GM12892 (cell line): Measurements from ENCODE around the gene DYNC1I1.

Experiments
- DNase-seq: peaks from one replicate; pipeline ENCODE4 v3.0.0; 2011; ENCODE audit not compliant: insufficient read length
- FAIRE-seq: peaks from 2 replicates; lab custom pipeline; 2011; peaks lifted over from hg19 to GRCh38; lab: Jason Lieb, UNC
- POLR2A ChIP-seq: IDR thresholded peaks from 2 replicates; pipeline ENCODE4 v1.6.1; 2011; ENCODE audit warnings: low read depth, low read length, control low read depth
- POLR2AphosphoS5 ChIP-seq: IDR thresholded peaks from 2 replicates; pipeline ENCODE4 v1.6.1; 2011; ENCODE audit warnings: low read depth, low read length, control low read depth
- TAF1 ChIP-seq: IDR thresholded peaks from 2 replicates; pipeline ENCODE4 v1.6.1; 2011; ENCODE audit warnings: low read depth, mild to moderate bottlenecking, control low read depth, low read length, borderline replicate concordance

The DYNC1I1 gene

DNA sequence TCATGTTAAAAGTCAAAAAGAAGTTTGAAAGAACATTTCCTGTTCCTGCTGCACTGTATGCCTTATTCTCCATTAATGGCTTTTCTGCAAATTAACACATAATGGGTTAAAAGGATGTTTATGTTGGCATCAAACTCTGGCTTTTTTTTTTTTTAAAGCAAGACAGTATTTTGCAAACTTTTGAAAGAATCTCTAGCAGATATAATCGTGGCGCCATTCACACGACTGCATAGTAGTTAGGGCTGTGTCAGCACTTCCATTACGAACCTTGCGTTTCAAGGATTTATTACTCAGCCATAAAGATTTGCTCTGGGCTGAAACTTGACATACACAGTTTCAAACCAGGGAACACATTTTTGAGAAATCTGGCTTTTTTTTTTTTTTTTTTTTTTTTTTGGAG is 207.8 kb downstream of the DYNC1I1 start:
- no peak for DNase-seq

DNA sequence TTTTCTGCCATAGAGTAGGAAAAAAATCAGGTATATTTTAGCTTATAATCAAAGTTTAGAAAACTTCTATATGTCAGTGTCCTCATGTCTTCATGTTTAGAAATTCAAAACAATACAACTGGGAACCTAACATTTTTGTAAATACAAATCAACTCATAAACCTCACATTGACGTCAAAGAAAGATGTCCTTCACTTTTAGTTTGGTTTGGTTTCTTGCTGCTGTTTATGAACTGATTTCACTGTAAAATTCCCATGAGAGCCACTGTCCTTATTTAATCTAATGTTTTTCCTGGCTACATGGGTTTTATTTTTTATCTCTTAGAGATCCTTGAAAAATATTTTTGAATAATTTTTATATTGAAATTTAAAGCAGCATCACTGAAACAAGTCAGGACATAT is 208.4 kb downstream of the DYNC1I1 start:
- TF ChIP-seq POLR2A (no peak), POLR2AphosphoS5 (no peak), TAF1 (no peak)
- no peak for FAIRE-seq
- DNase-seq, result no peak

More for the DNA sequence above, 207.8 kb downstream of the DYNC1I1 start:
- FAIRE-seq, result no peak
- TF ChIP-seq POLR2AphosphoS5 (no peak), TAF1 (no peak), POLR2A (no peak)

DNA sequence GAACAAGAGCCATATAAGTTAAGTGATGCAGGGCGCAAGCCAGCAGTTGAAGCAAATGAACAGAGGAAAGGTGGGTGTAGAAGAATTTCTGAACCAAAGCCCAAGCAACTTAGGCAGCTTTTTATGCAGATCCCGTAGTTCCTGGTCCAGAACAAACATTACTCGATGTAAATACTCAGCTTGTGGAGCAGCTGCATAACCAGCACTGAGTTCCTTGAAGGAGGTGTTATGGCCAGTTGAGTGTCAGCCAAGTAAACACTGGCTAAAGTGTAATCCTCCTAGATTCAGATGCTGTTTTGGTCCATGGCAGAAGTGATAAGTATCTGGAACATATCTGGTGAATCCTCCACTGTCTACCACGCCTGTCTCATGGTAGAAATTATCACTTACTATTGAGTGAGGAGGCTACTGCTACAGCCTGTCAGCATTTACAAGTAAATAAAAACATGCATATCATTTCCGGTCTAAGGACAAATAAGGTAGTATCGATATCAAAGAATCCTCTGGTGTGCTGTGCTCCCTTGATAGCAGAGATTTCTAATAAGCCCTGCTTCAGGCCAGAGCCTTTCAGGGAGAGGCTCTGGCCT is 213.9 kb downstream of the DYNC1I1 start:
- DNase-seq, result no peak
- no peak for FAIRE-seq
- TF ChIP-seq POLR2AphosphoS5, result no peak
- TF ChIP-seq TAF1, result no peak
- no peak for TF ChIP-seq POLR2A

DNA sequence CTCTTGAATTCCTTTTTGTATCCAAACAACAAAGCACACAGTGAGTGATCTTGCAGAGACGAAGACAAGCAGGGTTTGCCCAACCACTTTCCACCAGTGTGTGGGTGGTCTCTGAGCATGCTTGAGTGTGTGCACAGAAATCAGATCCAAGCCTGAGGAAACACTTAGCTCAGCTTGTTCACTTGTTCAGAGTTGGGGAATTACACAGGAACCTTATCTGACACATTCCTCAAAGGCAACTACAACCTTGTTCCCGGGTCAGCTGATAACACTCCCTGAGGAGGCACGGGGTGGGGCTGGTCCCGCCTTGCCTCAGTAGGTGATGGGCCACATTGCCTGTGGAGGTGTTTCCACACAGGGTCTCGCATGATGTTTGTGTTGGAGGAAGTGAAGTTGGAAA is 216.9 kb downstream of the DYNC1I1 start:
- FAIRE-seq, result no peak
- TF ChIP-seq POLR2A (no peak), POLR2AphosphoS5 (no peak), TAF1 (no peak)
- no peak for DNase-seq

DNA sequence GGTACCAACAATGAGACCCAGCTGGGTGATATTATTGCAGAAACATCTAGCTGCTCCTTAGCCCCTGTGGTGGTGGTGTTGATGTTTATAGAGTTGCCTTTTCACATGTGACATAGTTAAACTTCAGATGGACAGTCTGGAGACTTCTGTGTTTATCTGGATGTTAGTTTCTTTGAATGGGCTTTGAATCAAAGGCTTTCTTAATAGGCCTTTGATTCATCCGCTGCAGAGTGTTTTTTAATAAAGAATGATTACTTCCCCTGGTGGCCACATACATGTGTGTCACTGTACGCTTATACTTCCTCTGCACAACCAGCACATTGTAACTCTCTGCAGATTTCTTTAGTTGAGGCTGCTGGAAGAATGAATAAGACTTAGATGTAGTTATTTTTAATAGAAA is 221.0 kb downstream of the DYNC1I1 start:
- no peak for TF ChIP-seq POLR2A
- no peak for TF ChIP-seq POLR2AphosphoS5
- TF ChIP-seq TAF1, result no peak
- FAIRE-seq (no peak), DNase-seq (no peak)

DNA sequence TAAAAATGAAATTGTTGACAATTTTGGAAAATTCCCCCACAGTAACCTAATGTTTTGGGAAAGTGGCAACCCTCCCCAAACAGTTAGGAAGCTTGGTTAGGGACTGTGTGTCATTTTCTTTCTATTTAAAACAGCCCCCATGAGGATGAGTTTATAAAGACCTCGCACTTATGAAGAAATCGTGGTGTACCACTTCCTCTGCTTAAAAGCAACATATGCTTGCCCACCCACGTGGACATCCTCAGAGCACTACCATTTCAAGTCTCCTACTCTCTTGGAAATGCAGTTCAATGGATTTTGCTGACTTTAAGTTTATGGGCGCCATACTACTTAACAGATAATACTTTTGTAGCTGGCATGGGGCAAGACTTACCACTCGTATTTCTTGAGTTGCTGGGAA is 223.8 kb downstream of the DYNC1I1 start:
- TF ChIP-seq TAF1, result no peak
- TF ChIP-seq POLR2AphosphoS5, result no peak
- TF ChIP-seq POLR2A, result no peak
- DNase-seq, result no peak
- no peak for FAIRE-seq

DNA sequence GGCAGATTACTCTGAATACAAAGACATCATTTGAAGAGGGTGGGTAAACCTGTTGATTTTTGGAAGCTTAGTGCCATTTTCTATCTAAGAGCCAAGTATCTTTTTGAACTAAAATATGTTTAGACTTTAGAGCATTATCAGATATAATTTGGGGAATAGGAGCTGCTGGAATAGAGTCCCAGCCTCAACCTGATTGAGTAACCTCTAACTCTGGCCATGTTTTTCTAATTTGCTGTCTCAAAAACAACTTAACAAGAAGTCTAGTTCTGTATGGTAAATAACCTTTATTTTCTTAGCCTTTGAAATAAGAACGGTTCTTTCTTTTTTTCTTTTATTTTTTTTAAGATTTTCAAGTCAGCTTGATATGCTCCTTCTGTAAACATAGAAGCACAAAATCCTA is 224.5 kb downstream of the DYNC1I1 start:
- TF ChIP-seq TAF1, result no peak
- TF ChIP-seq POLR2AphosphoS5, result no peak
- no peak for TF ChIP-seq POLR2A
- DNase-seq (no peak), FAIRE-seq (no peak)

DNA sequence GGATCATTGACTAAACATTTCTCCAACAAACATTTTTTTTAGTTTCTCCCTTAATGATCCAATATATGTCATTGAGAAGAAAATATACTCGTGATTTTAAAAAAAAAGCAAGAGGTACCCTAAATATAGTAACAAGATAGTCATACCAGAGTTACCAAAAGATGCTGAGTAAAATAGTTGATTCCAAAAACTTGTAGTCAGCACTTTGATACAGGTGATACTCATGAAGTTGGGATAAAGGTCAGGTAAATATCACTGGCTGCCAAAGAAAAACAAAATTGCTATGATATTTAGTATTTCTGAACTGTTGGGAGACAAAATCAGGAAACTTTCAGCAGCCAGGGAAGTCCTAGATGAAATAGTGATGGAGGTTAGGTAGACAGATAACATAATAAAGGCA is 225.3 kb downstream of the DYNC1I1 start:
- no peak for TF ChIP-seq POLR2AphosphoS5
- no peak for TF ChIP-seq TAF1
- no peak for TF ChIP-seq POLR2A
- DNase-seq (no peak), FAIRE-seq (no peak)

DNA sequence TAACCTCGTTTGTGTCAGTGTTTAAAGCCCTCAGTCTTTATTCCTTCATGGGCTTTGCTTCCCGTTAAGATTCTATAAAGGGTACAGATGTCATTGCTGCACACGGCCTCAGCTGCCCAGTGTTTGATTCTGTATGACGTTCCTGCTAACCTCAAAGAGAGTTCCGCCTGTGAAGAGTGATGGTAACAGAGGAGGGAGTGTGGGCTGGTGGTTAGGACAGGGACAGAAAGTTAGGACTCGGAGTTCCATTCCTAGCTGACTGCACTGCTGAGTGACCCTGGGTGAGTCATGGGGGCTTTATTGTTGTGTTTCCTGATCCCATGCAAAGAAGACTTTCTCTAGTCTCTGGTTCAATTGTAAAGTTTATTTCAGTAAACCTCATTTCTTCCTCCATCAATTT is 227.1 kb downstream of the DYNC1I1 start:
- DNase-seq (no peak), FAIRE-seq (no peak)
- TF ChIP-seq POLR2A (no peak), POLR2AphosphoS5 (no peak), TAF1 (no peak)

DNA sequence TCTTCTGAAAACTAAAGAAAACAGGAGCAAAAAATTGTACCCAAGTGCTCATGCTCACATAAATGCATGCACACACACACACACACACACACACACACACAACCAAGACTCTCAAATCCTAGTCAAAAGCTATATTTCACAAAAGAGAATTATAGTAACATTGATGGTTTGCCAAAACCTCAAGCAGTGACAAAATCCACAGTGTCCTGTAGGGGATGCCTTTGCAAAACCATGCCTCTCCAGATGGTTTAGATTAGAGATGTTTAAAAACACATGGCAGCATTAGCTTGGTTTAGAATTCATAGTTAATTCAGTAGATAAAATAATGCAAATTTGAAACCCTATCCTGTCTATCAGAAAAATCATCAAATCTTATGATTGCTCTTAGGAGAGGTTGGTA is 232.2 kb downstream of the DYNC1I1 start:
- no peak for FAIRE-seq
- TF ChIP-seq TAF1, result no peak
- no peak for TF ChIP-seq POLR2AphosphoS5
- TF ChIP-seq POLR2A, result no peak
- DNase-seq, result no peak

DNA sequence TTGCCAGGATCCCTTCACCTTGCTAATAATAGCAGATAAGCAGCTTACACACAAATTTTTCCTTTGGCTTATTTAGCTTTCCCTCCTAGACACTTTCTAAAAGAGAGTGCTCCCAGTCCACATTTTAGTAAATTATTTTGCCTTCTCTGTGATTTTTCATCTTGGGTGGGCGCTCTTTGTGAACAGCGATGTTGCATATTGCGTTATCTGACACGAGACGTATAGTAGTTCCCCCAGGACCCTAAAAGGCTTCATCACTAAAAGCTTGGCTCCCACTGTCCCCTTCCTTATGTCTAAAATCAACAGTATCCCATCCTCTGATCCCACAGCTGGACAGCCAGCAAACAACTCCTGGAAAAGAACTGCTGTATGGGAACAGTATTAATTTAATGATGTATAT is 232.9 kb downstream of the DYNC1I1 start:
- DNase-seq, result no peak
- no peak for FAIRE-seq
- TF ChIP-seq POLR2AphosphoS5 (no peak), POLR2A (no peak), TAF1 (no peak)

DNA sequence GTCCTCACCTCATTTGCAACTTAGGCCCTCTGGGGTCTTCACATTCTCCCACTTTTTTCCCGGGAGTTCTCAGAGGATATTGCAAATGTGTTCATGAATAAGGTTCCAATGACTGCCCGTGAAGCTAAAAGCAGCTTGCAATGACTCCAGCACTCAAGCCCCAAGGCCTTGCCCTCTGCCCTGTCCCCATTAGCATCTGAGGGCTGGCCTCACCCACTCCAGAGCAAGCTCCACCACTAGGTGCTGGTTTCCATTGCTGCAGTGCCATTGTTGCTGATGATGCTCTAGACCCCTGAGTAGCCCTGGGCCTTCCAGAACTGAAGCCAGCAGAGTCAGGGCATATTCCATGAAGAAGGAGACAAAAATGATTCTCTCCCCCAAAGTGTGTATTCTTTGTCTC is 236.8 kb downstream of the DYNC1I1 start:
- no peak for TF ChIP-seq TAF1
- DNase-seq (no peak), FAIRE-seq (no peak)

DNA sequence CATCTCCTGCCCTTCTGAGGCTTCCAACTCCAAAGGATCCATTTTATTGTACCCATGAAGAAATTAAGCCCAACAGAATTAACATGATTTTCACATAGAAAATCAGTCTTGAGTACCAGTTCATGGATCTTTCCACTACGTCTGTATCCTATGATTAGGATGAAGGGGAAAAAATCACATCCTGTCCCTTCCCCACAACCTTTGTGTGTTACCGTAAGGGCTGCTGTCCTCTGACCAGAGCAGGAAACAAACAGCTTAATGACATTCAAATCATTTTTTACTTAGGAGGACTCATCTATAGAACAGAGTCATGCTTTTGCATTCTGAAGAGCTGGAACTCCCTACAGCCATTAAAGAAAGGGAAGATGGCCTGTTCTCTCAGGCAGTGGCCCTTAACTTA is 241.5 kb downstream of the DYNC1I1 start:
- FAIRE-seq (no peak), DNase-seq (no peak)
- TF ChIP-seq TAF1 (no peak), POLR2AphosphoS5 (no peak), POLR2A (no peak)

DNA sequence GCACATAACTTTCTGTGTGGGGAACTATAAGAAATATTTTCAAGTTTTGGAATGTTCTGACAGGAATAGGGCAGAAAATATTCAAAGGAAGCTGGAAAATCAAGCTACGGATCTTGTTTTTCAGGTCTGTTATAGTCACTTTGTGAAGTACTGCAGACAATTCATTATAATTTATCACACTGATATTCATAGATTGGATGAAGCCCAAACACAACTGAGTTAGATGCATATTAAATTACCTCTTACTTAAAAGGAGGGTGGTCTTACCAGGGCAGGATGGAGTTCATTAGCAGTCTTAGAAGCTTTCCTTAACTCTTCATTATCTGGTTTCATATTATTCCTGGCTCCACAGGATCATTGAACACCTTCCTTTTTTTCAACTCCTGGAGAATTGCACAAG is 242.3 kb downstream of the DYNC1I1 start:
- DNase-seq (no peak), FAIRE-seq (no peak)
- no peak for TF ChIP-seq TAF1
- no peak for TF ChIP-seq POLR2AphosphoS5
- TF ChIP-seq POLR2A, result no peak
